Gastrocnemius medialis (tissue), 4 donors: Measurements from ENCODE around the gene CDH4.

ENCODE experiments used
- CTCF ChIP-seq, 5 experiments: fragments of 450-650 bp in 3 of 5; fragments of 200-600 bp in 2 of 5; sonication (generic) in 2 of 5; IDR thresholded peaks in 4 of 5; conservative IDR thresholded peaks in 1 of 5; 1 replicate in 4 of 5; 2 replicates in 1 of 5; pipeline ENCODE4 v1.5.1; 2016 to 2019; ENCODE audit warnings: antibody characterized with exemption in 5 of 5, mild to moderate bottlenecking in 3 of 5, moderate library complexity in 3 of 5
- POLR2A ChIP-seq, 2 donors: fragments of 450-650 bp; IDR thresholded peaks; one replicate each; pipeline ENCODE4 v1.6.1; 2017; ENCODE audit warnings: antibody characterized with exemption in 2 of 2, mild to moderate bottlenecking in 2 of 2, moderate library complexity in 2 of 2

- no peak for TF ChIP-seq POLR2A (IDR thresholded peaks at IDR 0.05)
- no peak for TF ChIP-seq CTCF (IDR thresholded peaks at IDR 0.05 in 4 of 5, conservative IDR thresholded peaks at IDR 0.05 in 1 of 5)
These were observed 388.2 kb downstream of the CDH4 start for GRCh38 chr20:61640131-61640870.
